OCI-LY7 (cell line): ENCODE data around the gene COG7. TPM values are rescaled to one million over a fixed set of nuclear protein-coding genes. Genes with fewer than 3 reads are reported as not detected.

ENCODE experiments used
- BruUV-seq: library from RNA; stranded (reverse); fragments of 400-500 nt; replicated peaks from 2 replicates; lab custom pipeline; 2021; lab: Mats Ljungman, UMichigan
- CTCF ChIA-PET: fragments of 300-600 bp; sonication (Branson Sonifier 250); formaldehyde crosslinking; loops from one replicate; lab custom pipeline; 2022; ENCODE audit warnings: antibody characterized with exemption; ENCODE audit not compliant: unreplicated experiment; lab: Charles Lee
- POLR2A ChIA-PET: fragments of 300-600 bp; sonication (Branson Sonifier 250); formaldehyde crosslinking; loops from one replicate; lab custom pipeline; 2022; ENCODE audit warnings: antibody characterized with exemption; lab: Charles Lee
- DNase-seq: peaks from one replicate; pipeline ENCODE4 v3.0.0-alpha.2; 2015; ENCODE audit warnings: low spot score
- H2AFZ ChIP-seq: fragments of 200-600 bp; sonication (generic), shearing (Covaris generic); 2 replicates; pipeline ENCODE4 v1.6.1; 2014; ENCODE audit warnings: mild to moderate bottlenecking, antibody characterized with exemption, low read length, moderate library complexity
- H3K27ac ChIP-seq: fragments of 200-600 bp; sonication (generic); 2 replicates; pipeline ENCODE4 v1.5.1; 2014; ENCODE audit warnings: mixed run types, low read depth, mild to moderate bottlenecking, moderate library complexity, low read length, inconsistent platforms; ENCODE audit not compliant: poor library complexity, severe bottlenecking
- H3K36me3 ChIP-seq: fragments of 200-600 bp; sonication (generic); 2 replicates; pipeline ENCODE4 v1.6.1; 2014; ENCODE audit warnings: mild to moderate bottlenecking, antibody characterized with exemption, low read length, moderate library complexity, mixed read lengths; ENCODE audit not compliant: insufficient read depth
- H3K4me1 ChIP-seq: fragments of 200-600 bp; sonication (generic); 2 replicates; pipeline ENCODE4 v1.5.1; 2014; ENCODE audit warnings: mild to moderate bottlenecking, low read length; ENCODE audit not compliant: insufficient read depth, poor library complexity, severe bottlenecking
- H3K4me2 ChIP-seq: fragments of 200-600 bp; sonication (generic); 2 replicates; pipeline ENCODE4 v1.6.1; 2014; ENCODE audit warnings: mild to moderate bottlenecking, low read length
- H3K4me3 ChIP-seq: fragments of 200-600 bp; sonication (generic); 2 replicates; pipeline ENCODE4 v1.5.1; 2014; ENCODE audit warnings: mild to moderate bottlenecking, low read depth, low read length; ENCODE audit not compliant: poor library complexity, severe bottlenecking
- H3K79me2 ChIP-seq: fragments of 200-600 bp; sonication (generic); 2 replicates; pipeline ENCODE4 v1.6.1; 2016; ENCODE audit warnings: low read depth, mild to moderate bottlenecking, low read length, moderate library complexity, mixed read lengths; ENCODE audit not compliant: insufficient read depth
- H3K9me2 ChIP-seq: fragments of 200-600 bp; sonication (generic); 2 replicates; pipeline ENCODE4 v1.6.1; 2016; ENCODE audit warnings: mild to moderate bottlenecking, low read length, mixed read lengths; ENCODE audit not compliant: insufficient read depth
- H3K9me3 ChIP-seq: fragments of 200-600 bp; sonication (generic); 2 replicates; pipeline ENCODE4 v1.6.1; 2014; ENCODE audit warnings: mild to moderate bottlenecking, mixed run types, low read length, mixed read lengths
- H4K20me1 ChIP-seq: fragments of 200-600 bp; sonication (generic); 2 replicates; pipeline ENCODE4 v1.6.1; 2014; ENCODE audit warnings: mild to moderate bottlenecking, antibody characterized with exemption, low read length, moderate library complexity, mixed read lengths; ENCODE audit not compliant: insufficient read depth
- EZH2phosphoT487 ChIP-seq: fragments of 200-600 bp; sonication (generic); IDR thresholded peaks from 2 replicates; pipeline ENCODE4 v1.6.1; 2018; ENCODE audit warnings: low read depth, borderline replicate concordance, mild to moderate bottlenecking, mixed run types, antibody characterized with exemption, low read length, moderate library complexity, mixed read lengths
- intact Hi-C: fragments of 100-400 bp; cut with micrococcal nuclease; formaldehyde crosslinking; loops from one replicate; pipeline ENCODE4 v1.10.0; 2022; ENCODE audit not compliant: unreplicated experiment
- total RNA-seq, 2 experiments: library from RNA; depleted of rRNA in 1 of 2; stranded (reverse); fragments of >200 nt in 1 of 2; shearing (Covaris generic) in 1 of 2; gene quantifications; 2 replicates each; pipeline ENCODE4 v1.2.3, GENCODE V29; 2014 to 2022
- TF ChIP-seq, protein P1 (sequence below): fragments of 200-600 bp; sonication (generic); conservative IDR thresholded peaks from 2 replicates; pipeline ENCODE4 v1.5.1; 2014; ENCODE audit warnings: mild to moderate bottlenecking, antibody characterized with exemption, low read length, moderate library complexity, mixed read lengths

The COG7 gene
- total RNA-seq, 2 experiments from 2014 or later: 11.4 to 21.0 TPM

- Histone ChIP-seq H3K4me3 (no peak overlapping the region), H3K9me3 (no peaks in the 10 kb centered on the region), H3K4me2 (peak overlapping the region; percentile 53; the same call in 1 of the 2 replicates), H3K4me1 (peaks cover 58% of the 10 kb centered on the region), H3K79me2 (peaks cover 96% of the 10 kb centered on the region), H3K36me3 (peaks cover 100% of the 10 kb centered on the region), H2AFZ (no peak overlapping the region), H3K27ac (peak overlapping the region; percentile 3), H3K9me2 (no peaks in the 10 kb centered on the region), H4K20me1 (peaks cover 63% of the 10 kb centered on the region)
- ChIA-PET CTCF (no interaction called here), POLR2A (interaction anchor here (0.6 to 1.3 kb wide), 4 partner anchors 18 to 59 kb away, joined by 3 to 7 read pairs (median 3); no protein-coding TSS in a partner anchor)
- TF ChIP-seq, protein P1, sequence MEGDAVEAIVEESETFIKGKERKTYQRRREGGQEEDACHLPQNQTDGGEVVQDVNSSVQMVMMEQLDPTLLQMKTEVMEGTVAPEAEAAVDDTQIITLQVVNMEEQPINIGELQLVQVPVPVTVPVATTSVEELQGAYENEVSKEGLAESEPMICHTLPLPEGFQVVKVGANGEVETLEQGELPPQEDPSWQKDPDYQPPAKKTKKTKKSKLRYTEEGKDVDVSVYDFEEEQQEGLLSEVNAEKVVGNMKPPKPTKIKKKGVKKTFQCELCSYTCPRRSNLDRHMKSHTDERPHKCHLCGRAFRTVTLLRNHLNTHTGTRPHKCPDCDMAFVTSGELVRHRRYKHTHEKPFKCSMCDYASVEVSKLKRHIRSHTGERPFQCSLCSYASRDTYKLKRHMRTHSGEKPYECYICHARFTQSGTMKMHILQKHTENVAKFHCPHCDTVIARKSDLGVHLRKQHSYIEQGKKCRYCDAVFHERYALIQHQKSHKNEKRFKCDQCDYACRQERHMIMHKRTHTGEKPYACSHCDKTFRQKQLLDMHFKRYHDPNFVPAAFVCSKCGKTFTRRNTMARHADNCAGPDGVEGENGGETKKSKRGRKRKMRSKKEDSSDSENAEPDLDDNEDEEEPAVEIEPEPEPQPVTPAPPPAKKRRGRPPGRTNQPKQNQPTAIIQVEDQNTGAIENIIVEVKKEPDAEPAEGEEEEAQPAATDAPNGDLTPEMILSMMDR: no peak
- TF ChIP-seq EZH2phosphoT487: no peak
- no peak for DNase-seq
- no TSS peak for BruUV-seq
- intact Hi-C loops: no loop called here
Measured at GRCh38 chr16:23496821-23497542, 44.0 kb upstream of the COG7 start.

- no TSS peak for BruUV-seq
- ChIA-PET POLR2A (no interaction called here), CTCF (no interaction called here)
- Histone ChIP-seq H4K20me1 (peaks cover 49% of the 10 kb centered on the region), H2AFZ (no peak overlapping the region), H3K9me3 (no peaks in the 10 kb centered on the region), H3K36me3 (peaks cover 100% of the 10 kb centered on the region), H3K4me3 (no peak overlapping the region), H3K79me2 (peaks cover 95% of the 10 kb centered on the region), H3K27ac (no peak overlapping the region), H3K9me2 (no peaks in the 10 kb centered on the region), H3K4me1 (peaks cover 45% of the 10 kb centered on the region), H3K4me2 (no peak overlapping the region)
- no peak for TF ChIP-seq EZH2phosphoT487
- TF ChIP-seq, protein P1: no peak
- intact Hi-C loops: no loop called here
- DNase-seq: no peak
Measured at GRCh38 chr16:23495671-23496070, 42.7 kb upstream of the COG7 start.

GRCh38 chr16:23494188-23494587, 41.2 kb upstream of the COG7 start:
- no peak overlapping the region for H3K4me3 ChIP-seq
- peaks cover 30% of the 10 kb centered on the region for H3K4me1 ChIP-seq
- H3K36me3 ChIP-seq: peaks cover 100% of the 10 kb centered on the region
- H3K4me2 ChIP-seq: no peak overlapping the region
- no peak for DNase-seq
- POLR2A ChIA-PET: interaction anchor here (0.6 kb wide), 1 partner anchor 47 kb away, joined by 3 read pairs; no protein-coding TSS in a partner anchor
- H3K9me3 ChIP-seq: no peaks in the 10 kb centered on the region
- CTCF ChIA-PET: no interaction called here
- H2AFZ ChIP-seq: no peak overlapping the region
- no TSS peak for BruUV-seq
- H3K79me2 ChIP-seq: peaks cover 85% of the 10 kb centered on the region
- H3K27ac ChIP-seq: no peak overlapping the region
- intact Hi-C loops: no loop called here
- no peaks in the 10 kb centered on the region for H3K9me2 ChIP-seq
- peaks cover 40% of the 10 kb centered on the region for H4K20me1 ChIP-seq
- TF ChIP-seq, protein P1: no peak
- no peak for TF ChIP-seq EZH2phosphoT487
